Gastrocnemius medialis (tissue), 4 donors: ENCODE data around the gene HAO1.

Experiments used
- POLR2A ChIP-seq, 2 donors: fragments of 450-650 bp; IDR thresholded peaks; one replicate each; pipeline ENCODE4 v1.6.1; 2017; ENCODE audit warnings: antibody characterized with exemption in 2 of 2, mild to moderate bottlenecking in 2 of 2, moderate library complexity in 2 of 2
- TF ChIP-seq, protein P1 (sequence below), 5 experiments: fragments of 450-650 bp in 3 of 5; fragments of 200-600 bp in 2 of 5; sonication (generic) in 2 of 5; IDR thresholded peaks in 4 of 5; conservative IDR thresholded peaks in 1 of 5; 1 replicate in 4 of 5; 2 replicates in 1 of 5; pipeline ENCODE4 v1.5.1; 2016 to 2019; ENCODE audit warnings: antibody characterized with exemption in 5 of 5, mild to moderate bottlenecking in 3 of 5, moderate library complexity in 3 of 5

DNA sequence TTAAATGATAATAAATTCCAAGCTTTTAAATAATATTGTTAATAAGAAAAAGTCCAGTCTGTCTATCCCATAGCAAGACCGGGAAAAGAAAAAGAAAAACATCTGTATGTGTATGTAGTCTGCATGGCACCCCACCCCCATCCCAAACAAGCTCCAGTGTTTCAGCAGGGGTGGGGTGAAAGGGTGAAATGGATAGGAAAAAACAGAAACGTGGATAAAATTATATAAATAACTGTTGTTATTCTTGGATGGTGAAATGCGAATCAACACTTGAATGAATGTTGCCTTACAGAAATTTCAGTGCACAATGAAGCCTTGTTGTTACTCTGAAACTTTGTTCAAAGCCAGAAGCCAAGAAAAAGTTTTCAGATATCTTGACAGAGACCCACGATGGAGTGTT lies 31.4 kb downstream of the HAO1 start:
- TF ChIP-seq, protein P1, sequence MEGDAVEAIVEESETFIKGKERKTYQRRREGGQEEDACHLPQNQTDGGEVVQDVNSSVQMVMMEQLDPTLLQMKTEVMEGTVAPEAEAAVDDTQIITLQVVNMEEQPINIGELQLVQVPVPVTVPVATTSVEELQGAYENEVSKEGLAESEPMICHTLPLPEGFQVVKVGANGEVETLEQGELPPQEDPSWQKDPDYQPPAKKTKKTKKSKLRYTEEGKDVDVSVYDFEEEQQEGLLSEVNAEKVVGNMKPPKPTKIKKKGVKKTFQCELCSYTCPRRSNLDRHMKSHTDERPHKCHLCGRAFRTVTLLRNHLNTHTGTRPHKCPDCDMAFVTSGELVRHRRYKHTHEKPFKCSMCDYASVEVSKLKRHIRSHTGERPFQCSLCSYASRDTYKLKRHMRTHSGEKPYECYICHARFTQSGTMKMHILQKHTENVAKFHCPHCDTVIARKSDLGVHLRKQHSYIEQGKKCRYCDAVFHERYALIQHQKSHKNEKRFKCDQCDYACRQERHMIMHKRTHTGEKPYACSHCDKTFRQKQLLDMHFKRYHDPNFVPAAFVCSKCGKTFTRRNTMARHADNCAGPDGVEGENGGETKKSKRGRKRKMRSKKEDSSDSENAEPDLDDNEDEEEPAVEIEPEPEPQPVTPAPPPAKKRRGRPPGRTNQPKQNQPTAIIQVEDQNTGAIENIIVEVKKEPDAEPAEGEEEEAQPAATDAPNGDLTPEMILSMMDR (IDR thresholded peaks at IDR 0.05 in 4 of 5, conservative IDR thresholded peaks at IDR 0.05 in 1 of 5): no peak
- no peak for TF ChIP-seq POLR2A (IDR thresholded peaks at IDR 0.05)
